ENCODE measurements around the gene ARHGEF10L.

The ARHGEF10L gene

GRCh38 chr1:17643861-17644703 is 104.6 kb downstream of the ARHGEF10L start:
- no peak for TF ChIP-seq CTCF (IDR thresholded peaks at IDR 0.05; ENCODE audit: insufficient read depth, low read length, poor library complexity, severe bottlenecking)
- Histone ChIP-seq H3F3A (ENCODE audit: insufficient read depth) (no peaks in the 10 kb centered on the region), H3K79me2 (ENCODE audit: insufficient read depth, low read length) (no peaks in the 10 kb centered on the region), H3K36me3 (ENCODE audit: low read length) (no peaks in the 10 kb centered on the region), H4K20me1 (ENCODE audit: low read depth, low read length) (no peaks in the 10 kb centered on the region), H3K27me3 (ENCODE audit: low read length) (no peaks in the 10 kb centered on the region), H3K4me2 (ENCODE audit: low read depth, low read length, poor library complexity, severe bottlenecking) (no peak overlapping the region), H3K27ac (ENCODE audit: low read depth, low read length) (no peak overlapping the region), H3K4me3 (ENCODE audit: insufficient read depth, low read length, poor library complexity, severe bottlenecking) (no peak overlapping the region), H2AFZ (ENCODE audit: low read depth, low read length, severe bottlenecking) (no peak overlapping the region), H3K9ac (ENCODE audit: low read length) (no peak overlapping the region), H3K9me3 (ENCODE audit: insufficient read depth, low read length) (no peaks in the 10 kb centered on the region), H3K9me2 (replicated peaks; ENCODE audit: insufficient read depth, low read length) (no peaks in the 10 kb centered on the region)

- Histone ChIP-seq H3K9ac (ENCODE audit: low read length) (no peak overlapping the region), H3K79me2 (ENCODE audit: insufficient read depth, low read length) (no peaks in the 10 kb centered on the region), H3F3A (ENCODE audit: insufficient read depth) (no peaks in the 10 kb centered on the region), H3K9me2 (replicated peaks; ENCODE audit: insufficient read depth, low read length) (no peaks in the 10 kb centered on the region), H3K36me3 (ENCODE audit: low read length) (no peaks in the 10 kb centered on the region), H2AFZ (ENCODE audit: low read depth, low read length, severe bottlenecking) (no peak overlapping the region), H3K4me3 (ENCODE audit: insufficient read depth, low read length, poor library complexity, severe bottlenecking) (no peak overlapping the region), H4K20me1 (ENCODE audit: low read depth, low read length) (no peaks in the 10 kb centered on the region), H3K27me3 (ENCODE audit: low read length) (no peaks in the 10 kb centered on the region), H3K4me2 (ENCODE audit: low read depth, low read length, poor library complexity, severe bottlenecking) (no peak overlapping the region), H3K9me3 (ENCODE audit: insufficient read depth, low read length) (no peaks in the 10 kb centered on the region), H3K27ac (ENCODE audit: low read depth, low read length) (no peak overlapping the region)
- TF ChIP-seq EZH2phosphoT487 (conservative IDR thresholded peaks at IDR 0.05; ENCODE audit: low read length) (no peak), CTCF (IDR thresholded peaks at IDR 0.05; ENCODE audit: insufficient read depth, low read length, poor library complexity, severe bottlenecking) (no peak)
Observed at GRCh38 chr1:17645068-17645911, 105.8 kb downstream of the ARHGEF10L start.

- no peaks in the 10 kb centered on the region for H3K9me3 ChIP-seq (ENCODE audit: insufficient read depth, low read length)
- H3K27me3 ChIP-seq (ENCODE audit: low read length): no peaks in the 10 kb centered on the region
- no peaks in the 10 kb centered on the region for H3K79me2 ChIP-seq (ENCODE audit: insufficient read depth, low read length)
- H3K4me3 ChIP-seq (ENCODE audit: insufficient read depth, low read length, poor library complexity, severe bottlenecking): no peak overlapping the region
- H3K36me3 ChIP-seq (ENCODE audit: low read length): no peaks in the 10 kb centered on the region
- H4K20me1 ChIP-seq (ENCODE audit: low read depth, low read length): no peaks in the 10 kb centered on the region
- H3K4me2 ChIP-seq (ENCODE audit: low read depth, low read length, poor library complexity, severe bottlenecking): no peak overlapping the region
- H3K9ac ChIP-seq (ENCODE audit: low read length): no peak overlapping the region
- H2AFZ ChIP-seq (ENCODE audit: low read depth, low read length, severe bottlenecking): no peak overlapping the region
- no peak for TF ChIP-seq CTCF (IDR thresholded peaks at IDR 0.05; ENCODE audit: insufficient read depth, low read length, poor library complexity, severe bottlenecking)
- TF ChIP-seq EZH2phosphoT487 (conservative IDR thresholded peaks at IDR 0.05; ENCODE audit: low read length): no peak
- no peaks in the 10 kb centered on the region for H3K9me2 ChIP-seq (replicated peaks; ENCODE audit: insufficient read depth, low read length)
- H3F3A ChIP-seq (ENCODE audit: insufficient read depth): no peaks in the 10 kb centered on the region
- H3K27ac ChIP-seq (ENCODE audit: low read depth, low read length): no peak overlapping the region
Observed at GRCh38 chr1:17646444-17647280, 107.2 kb downstream of the ARHGEF10L start.
